Measurements from ENCODE around the gene CBX2.

The CBX2 gene

GRCh38 chr17:79806863-79807720, 29.1 kb downstream of the CBX2 start:
- intact Hi-C loops (cut with DNase I): no loop called here

GRCh38 chr17:79808763-79809529, 31.0 kb downstream of the CBX2 start:
- no peak for DNase-seq
- intact Hi-C loops (cut with DNase I): no loop called here

More at GRCh38 chr17:79806863-79807720, 29.1 kb downstream of the CBX2 start:
- DNase-seq: no peak

GRCh38 chr17:79809530-79810129, 31.7 kb downstream of the CBX2 start:
- intact Hi-C loops (cut with DNase I): loop anchor here (2.0 kb wide), 1 partner anchor 31 kb away; no protein-coding TSS in a partner anchor
- no peak for DNase-seq

- intact Hi-C loops (cut with DNase I): loop anchor here (2.0 kb wide), 1 partner anchor 30 kb away; no protein-coding TSS in a partner anchor
- peak in 8 of 10 donors; percentile 38 to 95 (median 70) for DNase-seq
Observed at GRCh38 chr17:79810130-79811010, 32.4 kb downstream of the CBX2 start.

DNA sequence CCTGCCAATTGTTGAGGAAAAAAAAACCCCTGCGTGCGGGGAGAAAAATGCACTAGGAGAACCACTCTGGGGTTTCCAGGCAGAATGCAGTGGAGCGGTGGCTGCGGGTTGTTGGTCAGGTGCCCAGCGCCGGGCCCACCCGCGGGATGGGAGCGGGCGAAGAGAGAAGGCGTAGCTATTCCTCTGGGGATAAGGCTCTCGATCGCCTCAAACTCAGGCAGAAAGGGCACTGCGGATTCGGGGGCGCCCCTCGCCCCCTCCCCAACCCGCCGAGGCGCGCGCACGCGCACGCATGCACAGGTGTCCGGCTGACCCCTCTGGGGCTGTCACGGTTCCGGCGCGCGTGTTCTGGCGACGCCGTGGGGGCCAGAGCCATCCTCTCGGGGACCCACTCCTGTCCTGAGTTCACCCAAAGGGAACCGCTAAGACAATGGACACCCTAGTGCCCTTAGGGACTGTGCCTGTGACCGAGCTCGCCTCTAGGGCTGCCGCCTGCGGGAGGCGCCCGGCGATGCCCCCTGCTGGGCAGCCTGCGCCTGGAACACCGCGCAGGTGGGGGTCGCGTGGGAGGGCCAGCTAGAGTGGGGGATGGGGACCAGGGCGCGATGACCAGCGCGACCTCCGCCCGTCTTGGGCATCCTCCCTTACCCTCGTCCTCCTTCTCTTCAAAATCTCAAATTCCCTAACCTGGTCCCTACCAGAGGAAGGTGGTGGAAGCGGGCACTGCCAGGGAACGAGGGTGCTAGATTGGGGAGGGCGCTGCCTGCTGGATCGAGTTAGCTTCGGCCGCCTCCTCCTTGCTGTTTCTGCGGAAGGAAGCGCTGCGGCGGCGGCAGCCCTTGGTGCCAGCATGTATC, 33.3 kb downstream of the CBX2 start:
- intact Hi-C loops (cut with DNase I): loop anchor here (2.0 kb wide), 1 partner anchor 30 kb away; no protein-coding TSS in a partner anchor
- peak in 2 of 10 donors; percentile 59 to 90 for DNase-seq

- intact Hi-C loops (cut with DNase I): loop anchor here (2.0 kb wide), 1 partner anchor 29 kb away; no protein-coding TSS in a partner anchor
- DNase-seq: no peak
Observed at GRCh38 chr17:79811868-79812352, 34.0 kb downstream of the CBX2 start.

GRCh38 chr17:79812353-79813258, 34.7 kb downstream of the CBX2 start:
- intact Hi-C loops (cut with DNase I): no loop called here
- DNase-seq: no peak

GRCh38 chr17:79813297-79814126, 35.6 kb downstream of the CBX2 start:
- DNase-seq: no peak
- intact Hi-C loops (cut with DNase I): no loop called here

GRCh38 chr17:79814127-79814973, 36.4 kb downstream of the CBX2 start:
- peak in 1 of 10 donors; percentile 6 for DNase-seq
- intact Hi-C loops (cut with DNase I): no loop called here

GRCh38 chr17:79814974-79815835, 37.3 kb downstream of the CBX2 start:
- peak in 1 of 10 donors; percentile 52 for DNase-seq

DNA sequence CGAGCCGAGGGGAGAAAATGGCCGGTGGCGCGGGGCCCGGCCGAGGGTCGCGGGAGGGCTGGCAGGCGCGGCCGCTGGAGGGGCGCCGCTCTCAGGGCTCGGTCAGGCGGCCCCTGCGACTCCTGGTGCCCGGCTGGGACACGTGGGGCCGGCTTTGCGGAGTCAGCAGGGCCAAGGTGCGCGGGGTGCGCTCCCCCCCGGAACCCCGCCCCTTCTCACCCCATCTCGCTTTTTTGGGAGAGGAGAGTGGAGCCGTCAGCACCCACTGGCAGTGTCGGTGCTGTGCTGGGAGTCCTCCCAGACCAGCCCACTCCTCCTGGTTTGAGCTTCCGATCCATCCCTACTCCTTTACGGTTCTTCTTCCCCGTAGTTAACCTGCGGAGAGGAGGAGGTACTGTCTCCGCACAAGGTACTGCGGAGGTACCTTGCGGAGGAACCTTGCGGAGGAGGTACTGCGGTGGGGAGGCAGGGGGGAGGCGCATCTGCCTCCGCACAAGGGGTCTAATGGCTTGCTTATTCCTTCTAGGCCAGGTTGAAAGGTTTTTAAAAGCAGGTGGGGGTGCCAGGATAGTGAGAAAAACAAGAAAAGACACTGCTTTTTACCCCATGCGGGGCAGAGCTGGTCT, 38.0 kb downstream of the CBX2 start:
- intact Hi-C loops (cut with DNase I): no loop called here
- no peak for DNase-seq

More at GRCh38 chr17:79814974-79815835, 37.3 kb downstream of the CBX2 start:
- intact Hi-C loops (cut with DNase I): no loop called here

DNA sequence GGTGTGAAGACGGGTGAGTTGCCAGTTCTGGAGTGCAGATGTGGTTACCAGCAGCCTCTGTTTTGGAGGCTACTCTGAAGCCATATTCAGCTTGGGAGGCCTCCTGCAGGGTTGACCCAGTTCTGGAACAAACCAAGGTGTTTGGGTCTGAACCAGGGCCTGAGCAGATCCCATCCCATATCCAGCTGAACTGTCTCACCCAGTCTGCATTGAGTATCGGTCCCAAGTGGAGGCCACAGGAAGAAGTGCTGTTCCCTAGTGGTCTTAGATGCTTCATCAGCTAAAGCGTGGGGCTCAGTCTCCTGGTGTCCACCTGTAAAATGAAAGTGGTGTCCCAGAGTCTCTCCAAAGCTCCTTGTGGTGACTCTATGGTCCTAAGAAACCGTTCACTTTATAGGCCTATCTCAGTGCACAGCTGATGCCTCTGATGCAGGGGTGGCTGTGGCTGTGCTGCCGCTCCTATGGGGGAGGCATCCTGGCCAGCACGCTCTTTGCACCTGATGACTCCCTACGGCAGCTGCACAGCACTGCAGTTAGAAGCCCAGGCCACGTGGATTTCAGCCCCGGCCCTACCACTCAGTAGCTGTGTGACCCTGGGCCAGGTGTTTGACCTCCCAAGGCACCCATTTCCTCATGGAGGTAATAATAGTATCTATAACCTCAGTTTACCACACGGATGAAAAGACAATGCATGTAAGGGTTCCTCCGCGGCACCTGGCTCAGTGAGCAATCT, 40.2 kb downstream of the CBX2 start:
- no peak for DNase-seq
- intact Hi-C loops (cut with DNase I): no loop called here

DNA sequence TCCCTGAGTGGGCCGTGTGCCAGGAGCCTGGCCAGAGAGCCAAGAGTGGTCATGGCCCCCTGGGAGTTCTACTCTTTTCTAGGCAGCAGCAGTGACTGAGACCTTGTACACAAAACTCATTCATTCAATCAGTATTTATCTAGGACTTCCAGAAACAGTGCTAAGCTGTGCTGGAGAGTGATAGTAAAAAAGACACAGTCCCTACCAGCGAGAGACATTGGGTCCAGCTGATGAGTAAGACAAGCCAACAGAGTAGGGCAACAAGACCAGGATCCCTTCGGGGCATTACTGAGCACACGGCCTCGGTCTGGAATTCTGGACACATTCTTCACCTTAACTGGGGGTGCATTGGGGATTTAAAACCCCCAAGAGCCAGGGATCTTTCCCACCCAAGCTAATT, 41.1 kb downstream of the CBX2 start:
- DNase-seq: no peak
- intact Hi-C loops (cut with DNase I): no loop called here

All from posterior cingulate gyrus (tissue), 11 donors.